Measurements from ENCODE around the gene ANKAR. TPM values are rescaled to one million over a fixed set of nuclear protein-coding genes. Genes with fewer than 3 reads are reported as not detected.
"Not testable (repeated sequence)": the region's sequence is repeated elsewhere in the genome, so short reads cannot be mapped to it uniquely, and the experiment has no call there.

The ANKAR gene
- total RNA-seq, 1 experiment from 2014 or later, result 14.5 TPM

- not testable (repeated sequence) for DNase-seq (ENCODE audit: low spot score)
Measured at GRCh38 chr2:189717593-189717992, 43.1 kb downstream of the ANKAR start.

- no peak for DNase-seq (ENCODE audit: low spot score)
Measured at GRCh38 chr2:189719571-189719970, 45.1 kb downstream of the ANKAR start.

- no peak for DNase-seq (ENCODE audit: low spot score)
Measured at GRCh38 chr2:189723192-189723591, 48.7 kb downstream of the ANKAR start.

Other genes with a start within 250 kb of the ANKAR start
- gene WDR75, start 233.2 kb upstream of the ANKAR start, total RNA-seq (2014; rRNA removed; shearing (Covaris generic)), result 63.3 and 79.0 TPM in 2 replicates
- gene SLC40A1, start 93.9 kb upstream of the ANKAR start, total RNA-seq (2014; rRNA removed; shearing (Covaris generic)), result 1.2 and 1.4 TPM in 2 replicates
- 113 and 114 TPM in 2 replicates for gene ASNSD1, start 13.2 kb upstream of the ANKAR start, total RNA-seq (2014; rRNA removed; shearing (Covaris generic))
- gene OSGEPL1, start 88.1 kb downstream of the ANKAR start, total RNA-seq (2014; rRNA removed; shearing (Covaris generic)), result 18.9 and 20.1 TPM in 2 replicates
- 128 and 137 TPM in 2 replicates for gene ORMDL1, start 109.7 kb downstream of the ANKAR start, total RNA-seq (2014; rRNA removed; shearing (Covaris generic))
- 26.9 and 28.1 TPM in 2 replicates for gene PMS1, start 109.8 kb downstream of the ANKAR start, total RNA-seq (2014; rRNA removed; shearing (Covaris generic))